ENCODE results near the gene HNRNPC.

HNRNPC gene

GRCh38 chr14:21208554-21208953 lies 60.7 kb downstream of the HNRNPC start:
- Histone ChIP-seq H3K27ac (ENCODE audit: low read depth, low read length) (no peak overlapping the region), H2AFZ (ENCODE audit: low read depth, low read length, severe bottlenecking) (no peak overlapping the region), H3K4me3 (ENCODE audit: insufficient read depth, low read length, poor library complexity, severe bottlenecking) (no peak overlapping the region), H3K9me2 (replicated peaks; ENCODE audit: insufficient read depth, low read length) (no peaks in the 10 kb centered on the region), H3K4me2 (ENCODE audit: low read depth, low read length, poor library complexity, severe bottlenecking) (no peak overlapping the region), H3K36me3 (ENCODE audit: low read length) (peaks cover 55% of the 10 kb centered on the region), H4K20me1 (ENCODE audit: low read depth, low read length) (peaks cover 64% of the 10 kb centered on the region), H3K9ac (ENCODE audit: low read length) (no peak overlapping the region), H3K79me2 (ENCODE audit: insufficient read depth, low read length) (peaks cover under 1% of the 10 kb centered on the region; the same call in 1 of the 2 replicates), H3F3A (ENCODE audit: insufficient read depth) (peaks cover 81% of the 10 kb centered on the region), H3K9me3 (ENCODE audit: insufficient read depth, low read length) (no peaks in the 10 kb centered on the region), H3K27me3 (ENCODE audit: low read length) (no peaks in the 10 kb centered on the region)
- TF ChIP-seq EZH2phosphoT487 (conservative IDR thresholded peaks at IDR 0.05; ENCODE audit: low read length) = no peak
- no peak for TF ChIP-seq CTCF (IDR thresholded peaks at IDR 0.05; ENCODE audit: insufficient read depth, low read length, poor library complexity, severe bottlenecking)

GRCh38 chr14:21206753-21207684 lies 62.2 kb downstream of the HNRNPC start:
- Histone ChIP-seq H3K9me3 (ENCODE audit: insufficient read depth, low read length) (no peaks in the 10 kb centered on the region), H3K9ac (ENCODE audit: low read length) (no peak overlapping the region), H2AFZ (ENCODE audit: low read depth, low read length, severe bottlenecking) (no peak overlapping the region), H3K4me3 (ENCODE audit: insufficient read depth, low read length, poor library complexity, severe bottlenecking) (no peak overlapping the region), H3K79me2 (ENCODE audit: insufficient read depth, low read length) (no peaks in the 10 kb centered on the region), H3K9me2 (replicated peaks; ENCODE audit: insufficient read depth, low read length) (no peaks in the 10 kb centered on the region), H3K27ac (ENCODE audit: low read depth, low read length) (no peak overlapping the region), H3K4me2 (ENCODE audit: low read depth, low read length, poor library complexity, severe bottlenecking) (no peak overlapping the region), H3K36me3 (ENCODE audit: low read length) (peaks cover 39% of the 10 kb centered on the region), H3F3A (ENCODE audit: insufficient read depth) (peaks cover 90% of the 10 kb centered on the region), H3K27me3 (ENCODE audit: low read length) (no peaks in the 10 kb centered on the region), H4K20me1 (ENCODE audit: low read depth, low read length) (peaks cover 49% of the 10 kb centered on the region)
- TF ChIP-seq EZH2phosphoT487 (conservative IDR thresholded peaks at IDR 0.05; ENCODE audit: low read length) (no peak), CTCF (IDR thresholded peaks at IDR 0.05; ENCODE audit: insufficient read depth, low read length, poor library complexity, severe bottlenecking) (no peak)

- no peak overlapping the region for H3K27ac ChIP-seq (ENCODE audit: low read depth, low read length)
Measured at GRCh38 chr14:21205678-21206581, 63.3 kb downstream of the HNRNPC start.

More at GRCh38 chr14:21205678-21206581, 63.3 kb downstream of the HNRNPC start:
- Histone ChIP-seq H3K4me3 (ENCODE audit: insufficient read depth, low read length, poor library complexity, severe bottlenecking) (no peak overlapping the region), H3K4me2 (ENCODE audit: low read depth, low read length, poor library complexity, severe bottlenecking) (no peak overlapping the region), H3K9me2 (replicated peaks; ENCODE audit: insufficient read depth, low read length) (no peaks in the 10 kb centered on the region), H3K36me3 (ENCODE audit: low read length) (peaks cover 32% of the 10 kb centered on the region), H3K9me3 (ENCODE audit: insufficient read depth, low read length) (no peaks in the 10 kb centered on the region), H3K27me3 (ENCODE audit: low read length) (no peaks in the 10 kb centered on the region), H3K79me2 (ENCODE audit: insufficient read depth, low read length) (no peaks in the 10 kb centered on the region), H2AFZ (ENCODE audit: low read depth, low read length, severe bottlenecking) (no peak overlapping the region), H4K20me1 (ENCODE audit: low read depth, low read length) (peaks cover 46% of the 10 kb centered on the region), H3F3A (ENCODE audit: insufficient read depth) (peaks cover 94% of the 10 kb centered on the region), H3K9ac (ENCODE audit: low read length) (no peak overlapping the region)
- no peak for TF ChIP-seq EZH2phosphoT487 (conservative IDR thresholded peaks at IDR 0.05; ENCODE audit: low read length)

Measured in SU-DHL-6 (cell line).